GM12801 (cell line): Measurements from ENCODE around the gene GOSR1.

Source experiments
- CTCF ChIP-seq: IDR thresholded peaks from one replicate; pipeline ENCODE4 v1.5.1; 2011; ENCODE audit warnings: control low read depth; ENCODE audit not compliant: insufficient read length; ENCODE audit errors: extremely low read depth

GOSR1 gene

GRCh38 chr17:30573603-30574175 lies 96.5 kb downstream of the GOSR1 start:
- TF ChIP-seq CTCF: no peak

- TF ChIP-seq CTCF: no peak
Measured at GRCh38 chr17:30576326-30576861, 99.2 kb downstream of the GOSR1 start.
